Natural killer cell (primary cell): ENCODE results near the gene SERGEF. TPM values are rescaled to one million over a fixed set of nuclear protein-coding genes. Genes with fewer than 3 reads are reported as not detected.

ENCODE experiments used
- ATAC-seq, 3 donors: fragments of 150-1000 bp in 2 of 3; fragments of 200-7000 bp in 1 of 3; cut with Tn5 transposase; 1 replicate in 1 of 3; 2 replicates in 2 of 3; pipeline ENCODE4 v1.10.0; 2021; ENCODE audit warnings: mild to moderate bottlenecking in 2 of 3, moderate library complexity in 2 of 3
- DNase-seq, 2 donors: peaks; one replicate each; pipeline versions ENCODE4 v3.0.0 to v3.0.0-alpha.2; 2013 to 2021; ENCODE audit warnings: mixed read lengths in 1 of 2
- H3K27ac ChIP-seq: one replicate; pipeline ENCODE4 v1.5.1; 2013; ENCODE audit warnings: mild to moderate bottlenecking, low read length
- H3K27me3 ChIP-seq: one replicate; pipeline ENCODE4 v1.6.1; 2013; ENCODE audit warnings: low read length; ENCODE audit not compliant: control insufficient read depth, insufficient read depth
- H3K36me3 ChIP-seq: one replicate; pipeline ENCODE4 v1.6.1; 2013; ENCODE audit warnings: low read length; ENCODE audit not compliant: control insufficient read depth, insufficient read depth
- H3K4me1 ChIP-seq: one replicate; pipeline ENCODE4 v1.6.1; 2013; ENCODE audit warnings: low read length; ENCODE audit not compliant: control insufficient read depth, insufficient read depth
- H3K4me3 ChIP-seq: one replicate; pipeline ENCODE4 v1.5.1; 2013; ENCODE audit warnings: low read length
- H3K9me3 ChIP-seq: one replicate; pipeline ENCODE4 v1.6.1; 2013; ENCODE audit warnings: low read length; ENCODE audit not compliant: control insufficient read depth, insufficient read depth
- H3K27ac Mint-ChIP-seq, 2 donors: one replicate each; pipeline ENCODE4 v1.8.0; 2022; ENCODE audit warnings: mild to moderate bottlenecking in 2 of 2, mixed read lengths in 2 of 2, moderate library complexity in 1 of 2
- H3K27me3 Mint-ChIP-seq, 2 donors: one replicate each; pipeline ENCODE4 v1.8.0; 2022; ENCODE audit warnings: low read depth in 2 of 2, mixed read lengths in 2 of 2
- H3K36me3 Mint-ChIP-seq: one replicate; pipeline ENCODE4 v1.8.0; 2022; ENCODE audit warnings: mixed read lengths
- H3K4me1 Mint-ChIP-seq, 2 donors: one replicate each; pipeline ENCODE4 v1.8.0; 2022; ENCODE audit warnings: mixed read lengths in 2 of 2
- H3K4me3 Mint-ChIP-seq: one replicate; pipeline ENCODE4 v1.8.0; 2022; ENCODE audit warnings: mild to moderate bottlenecking, moderate library complexity, mixed read lengths
- H3K9me3 Mint-ChIP-seq, 2 donors: one replicate each; pipeline ENCODE4 v1.8.0; 2022; ENCODE audit warnings: mixed read lengths in 2 of 2
- WGBS: methylation state at CpG from one replicate; pipeline ENCODE4 v1.1.7; 2013; ENCODE audit warnings: missing lambda C conversion rate; ENCODE audit not compliant: insufficient coverage; 5-methylcytosine and 5-hydroxymethylcytosine counted together
- intact Hi-C: fragments of 100-400 bp; cut with micrococcal nuclease; formaldehyde crosslinking; loops from one replicate; pipeline ENCODE4 v1.14.2; 2022
- total RNA-seq, 4 donors: library from RNA; stranded (reverse); fragments of 120-200 nt in 1 of 4; gene quantifications; one replicate each; pipeline versions ENCODE4 v1.2.3 to v1.2.4, GENCODE V29; 2013 to 2022
- TF ChIP-seq, protein P1 (sequence below): fragments of 200-600 bp; IDR thresholded peaks from one replicate; pipeline ENCODE4 v1.8.0; 2022; ENCODE audit warnings: antibody characterized with exemption

The SERGEF gene
- total RNA-seq, 3 donors from 2014 or later (not counting 1 experiment from before 2014, with no cell fraction given): 67.5 to 78.6 (median 69.4) TPM

DNA sequence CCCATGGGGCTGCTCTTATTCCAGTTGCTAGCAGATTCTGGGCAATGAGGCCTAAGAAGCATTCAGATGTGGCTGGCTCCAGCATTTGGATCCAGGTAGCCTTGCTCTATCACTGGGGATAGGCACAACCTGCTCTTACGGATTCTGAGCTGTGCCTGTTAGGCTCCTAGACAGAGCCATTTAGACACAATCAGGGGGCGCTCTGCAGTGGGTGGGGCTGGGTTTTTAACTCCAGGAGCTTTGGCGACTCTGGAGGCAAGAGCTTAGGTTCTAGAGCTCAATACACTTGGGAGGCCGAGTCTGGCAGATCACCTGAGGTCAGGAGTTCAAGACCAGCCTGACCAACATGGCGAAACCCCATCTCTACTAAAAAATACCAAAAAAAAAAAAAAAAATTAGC lies 246.3 kb downstream of the SERGEF start:
- TF ChIP-seq, protein P1, sequence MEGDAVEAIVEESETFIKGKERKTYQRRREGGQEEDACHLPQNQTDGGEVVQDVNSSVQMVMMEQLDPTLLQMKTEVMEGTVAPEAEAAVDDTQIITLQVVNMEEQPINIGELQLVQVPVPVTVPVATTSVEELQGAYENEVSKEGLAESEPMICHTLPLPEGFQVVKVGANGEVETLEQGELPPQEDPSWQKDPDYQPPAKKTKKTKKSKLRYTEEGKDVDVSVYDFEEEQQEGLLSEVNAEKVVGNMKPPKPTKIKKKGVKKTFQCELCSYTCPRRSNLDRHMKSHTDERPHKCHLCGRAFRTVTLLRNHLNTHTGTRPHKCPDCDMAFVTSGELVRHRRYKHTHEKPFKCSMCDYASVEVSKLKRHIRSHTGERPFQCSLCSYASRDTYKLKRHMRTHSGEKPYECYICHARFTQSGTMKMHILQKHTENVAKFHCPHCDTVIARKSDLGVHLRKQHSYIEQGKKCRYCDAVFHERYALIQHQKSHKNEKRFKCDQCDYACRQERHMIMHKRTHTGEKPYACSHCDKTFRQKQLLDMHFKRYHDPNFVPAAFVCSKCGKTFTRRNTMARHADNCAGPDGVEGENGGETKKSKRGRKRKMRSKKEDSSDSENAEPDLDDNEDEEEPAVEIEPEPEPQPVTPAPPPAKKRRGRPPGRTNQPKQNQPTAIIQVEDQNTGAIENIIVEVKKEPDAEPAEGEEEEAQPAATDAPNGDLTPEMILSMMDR: no peak
- H3K4me3 Mint-ChIP-seq: no peak overlapping the region
- H3K27ac Mint-ChIP-seq: no peak overlapping the region
- WGBS: 71% methylated on average over 5 of the region's 5 CpGs
- no peaks in the 10 kb centered on the region for H3K36me3 Mint-ChIP-seq
- DNase-seq (no peak), ATAC-seq (no peak)
- no peaks in the 10 kb centered on the region for H3K27me3 ChIP-seq
- no peak overlapping the region for H3K27ac ChIP-seq
- H3K27me3 Mint-ChIP-seq: no peaks in the 10 kb centered on the region
- no peaks in the 10 kb centered on the region for H3K4me1 ChIP-seq
- H3K36me3 ChIP-seq: no peaks in the 10 kb centered on the region
- no peaks in the 10 kb centered on the region for H3K9me3 Mint-ChIP-seq
- no peaks in the 10 kb centered on the region for H3K4me1 Mint-ChIP-seq
- H3K9me3 ChIP-seq: no peaks in the 10 kb centered on the region
- intact Hi-C loops: no loop called here
- no peak overlapping the region for H3K4me3 ChIP-seq

DNA sequence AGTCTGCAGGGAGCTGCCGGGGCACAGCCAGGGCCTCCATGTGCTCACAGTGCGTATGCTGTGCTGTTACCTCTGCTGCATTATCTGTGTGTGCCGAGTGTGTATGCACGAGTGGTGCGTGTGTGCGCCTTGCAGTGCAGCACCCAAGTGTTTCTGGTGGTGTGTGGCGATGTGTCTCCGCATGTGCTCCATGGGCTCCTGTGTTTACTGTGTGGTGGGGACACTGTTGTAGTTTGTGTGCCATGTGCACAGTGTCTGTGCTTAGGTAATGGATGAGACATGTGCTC lies 246.8 kb downstream of the SERGEF start:
- Histone ChIP-seq H3K27ac (no peak overlapping the region), H3K4me1 (no peaks in the 10 kb centered on the region), H3K27me3 (no peaks in the 10 kb centered on the region), H3K4me3 (no peak overlapping the region), H3K9me3 (no peaks in the 10 kb centered on the region), H3K36me3 (no peaks in the 10 kb centered on the region)
- H3K36me3 Mint-ChIP-seq: no peaks in the 10 kb centered on the region
- 95% methylated on average over 8 of the region's 8 CpGs for WGBS
- no peak overlapping the region for H3K4me3 Mint-ChIP-seq
- H3K4me1 Mint-ChIP-seq: no peaks in the 10 kb centered on the region
- H3K9me3 Mint-ChIP-seq: no peaks in the 10 kb centered on the region
- intact Hi-C loops: no loop called here
- ATAC-seq: no peak
- H3K27me3 Mint-ChIP-seq: no peaks in the 10 kb centered on the region
- no peak for DNase-seq
- TF ChIP-seq, protein P1: no peak
- H3K27ac Mint-ChIP-seq: no peak overlapping the region

DNA sequence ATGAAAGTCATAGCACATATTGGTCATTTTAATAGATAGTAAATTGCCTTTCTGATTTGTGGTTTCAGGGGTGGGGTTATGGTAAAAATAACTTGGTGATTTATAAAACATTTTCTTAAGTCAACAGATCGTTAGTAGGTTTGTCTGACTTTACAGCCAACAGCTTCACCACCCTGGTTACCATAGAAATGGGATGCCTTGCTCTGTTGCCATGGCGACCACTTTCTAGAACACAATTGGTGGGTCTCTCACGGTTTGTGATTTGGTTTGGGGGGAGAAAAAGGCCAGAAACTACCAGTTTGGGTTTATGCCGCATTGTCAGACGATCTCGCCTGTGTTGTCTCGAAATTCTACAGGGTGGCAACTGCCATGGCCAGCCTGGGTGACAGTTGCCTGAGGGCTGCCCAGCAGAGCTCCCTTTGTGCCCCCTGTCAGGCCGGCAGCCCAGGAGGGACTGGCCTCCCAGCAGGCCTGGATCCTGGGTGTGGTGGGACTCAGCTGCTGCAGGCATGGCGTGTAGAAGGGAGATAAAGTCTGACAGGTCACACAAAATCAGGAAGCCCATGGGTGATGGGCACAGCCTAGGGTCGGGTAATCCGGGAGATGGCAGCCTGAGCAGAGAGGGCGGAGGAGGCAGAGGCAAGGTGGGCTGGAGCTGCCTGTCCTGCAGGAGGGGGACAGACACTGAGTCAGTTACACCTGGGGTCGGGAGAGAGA lies 247.3 kb downstream of the SERGEF start:
- Histone ChIP-seq H3K27me3 (no peaks in the 10 kb centered on the region), H3K4me3 (no peak overlapping the region), H3K4me1 (no peaks in the 10 kb centered on the region), H3K9me3 (no peaks in the 10 kb centered on the region), H3K36me3 (no peaks in the 10 kb centered on the region), H3K27ac (no peak overlapping the region)
- no peaks in the 10 kb centered on the region for H3K36me3 Mint-ChIP-seq
- intact Hi-C loops: no loop called here
- ATAC-seq (no peak), DNase-seq (no peak)
- no peak overlapping the region for H3K27ac Mint-ChIP-seq
- WGBS: 79% methylated on average over 13 of the region's 13 CpGs
- TF ChIP-seq, protein P1: no peak
- H3K4me3 Mint-ChIP-seq: no peak overlapping the region
- no peaks in the 10 kb centered on the region for H3K4me1 Mint-ChIP-seq
- no peaks in the 10 kb centered on the region for H3K9me3 Mint-ChIP-seq
- H3K27me3 Mint-ChIP-seq: no peaks in the 10 kb centered on the region
